DMS114 treated with DMSO at 0.1 percent for 48 hours (cell line): ENCODE data around the gene GPR162.
A peak's percentile ranks its signal among the peaks of the same experiment; 100 is the strongest.

Source experiments
- DNase-seq: peaks from one replicate; lab custom pipeline; 2025; ENCODE audit not compliant: unreplicated experiment; lab: John Stamatoyannopoulos, UW

Gene GPR162

DNA sequence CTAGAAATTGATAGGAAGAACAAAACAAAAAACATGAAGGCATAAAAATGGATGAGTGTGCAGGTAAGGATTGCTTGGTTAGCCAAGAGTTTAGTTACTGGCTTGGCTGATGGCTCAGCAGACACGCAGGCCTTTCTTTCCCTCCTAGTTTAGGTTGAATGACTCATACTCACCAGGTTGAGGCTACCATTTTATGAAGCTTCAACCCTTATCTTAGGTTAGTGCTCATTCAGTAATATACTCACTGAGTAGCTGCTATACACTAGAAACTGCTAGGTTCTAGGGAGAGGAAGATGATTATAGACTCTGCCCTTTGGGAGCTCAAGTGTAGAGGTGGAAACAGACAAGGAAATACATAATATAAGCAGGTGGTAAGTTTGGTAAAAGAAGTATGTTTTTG lies 12.6 kb downstream of the GPR162 start:
- DNase-seq: no peak

DNA sequence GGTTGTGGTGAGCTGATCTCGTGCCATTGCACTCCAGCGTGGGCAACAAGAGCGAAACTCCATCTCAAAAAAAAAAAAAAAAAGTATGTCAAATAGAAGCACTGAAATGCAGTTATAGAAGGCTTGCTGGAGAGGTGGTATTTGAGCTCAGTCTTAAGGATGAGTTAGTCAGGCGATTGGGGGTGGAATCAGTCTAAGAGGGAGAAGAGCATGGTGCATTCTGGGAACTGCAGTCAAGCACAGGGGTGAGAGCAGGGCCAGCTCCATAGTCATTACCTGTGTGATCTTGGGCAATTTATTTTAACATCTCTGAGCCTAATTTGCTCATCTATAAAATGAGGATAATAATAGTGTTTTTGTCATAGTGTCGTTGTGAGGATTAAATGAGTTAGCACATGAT lies 13.3 kb downstream of the GPR162 start:
- no peak for DNase-seq

DNA sequence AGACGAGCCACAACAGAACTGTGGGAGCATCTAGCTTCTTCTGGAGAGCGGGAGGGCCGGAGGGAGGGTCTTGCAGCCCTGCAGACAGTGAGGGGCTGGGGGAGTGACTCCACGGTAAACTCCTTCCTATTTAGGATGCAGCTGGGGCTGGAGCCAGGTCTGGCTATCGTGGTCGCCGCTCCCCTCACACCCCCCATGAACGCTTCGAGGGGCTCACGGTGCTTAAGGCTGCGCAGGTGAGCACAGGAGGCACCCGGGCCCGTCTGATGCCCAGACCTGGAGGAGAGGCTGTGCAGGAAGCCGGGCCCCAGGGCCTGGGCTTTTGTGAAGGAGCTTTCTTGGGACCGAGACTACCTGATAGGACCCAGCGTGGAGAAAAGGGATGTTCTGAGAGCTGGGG lies 15.2 kb downstream of the GPR162 start:
- no peak for DNase-seq

DNA sequence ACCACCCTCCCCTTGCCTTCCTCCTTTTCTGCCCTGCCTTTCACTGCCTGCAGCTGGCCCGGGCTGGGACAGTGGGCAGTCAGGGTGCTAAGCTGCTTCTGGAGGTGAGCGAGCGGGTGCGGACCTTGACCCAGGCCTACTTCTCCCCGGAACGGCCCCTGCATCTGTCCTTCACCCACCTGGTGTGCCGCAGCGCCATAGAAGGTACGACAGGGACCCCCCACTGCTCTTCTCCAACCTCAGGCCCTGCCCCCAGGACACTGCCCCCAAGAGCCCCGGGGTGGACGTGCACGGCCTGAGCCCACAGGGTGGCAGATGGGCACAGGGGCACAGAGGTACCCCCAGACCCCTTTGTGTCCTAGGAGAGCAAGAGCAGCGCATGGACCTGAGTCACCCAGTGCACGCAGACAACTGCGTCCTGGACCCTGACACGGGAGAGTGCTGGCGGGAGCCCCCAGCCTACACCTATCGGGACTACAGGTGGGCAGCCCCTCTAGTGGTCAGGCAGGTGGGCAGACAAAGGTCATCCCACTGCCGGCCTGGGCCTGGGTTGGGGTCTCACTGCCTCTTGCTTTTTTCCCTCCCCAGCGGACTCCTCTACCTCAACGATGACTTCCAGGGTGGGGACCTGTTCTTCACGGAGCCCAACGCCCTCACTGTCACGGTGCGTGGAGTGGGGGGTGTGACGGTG lies 15.9 kb downstream of the GPR162 start:
- DNase-seq: no peak

DNA sequence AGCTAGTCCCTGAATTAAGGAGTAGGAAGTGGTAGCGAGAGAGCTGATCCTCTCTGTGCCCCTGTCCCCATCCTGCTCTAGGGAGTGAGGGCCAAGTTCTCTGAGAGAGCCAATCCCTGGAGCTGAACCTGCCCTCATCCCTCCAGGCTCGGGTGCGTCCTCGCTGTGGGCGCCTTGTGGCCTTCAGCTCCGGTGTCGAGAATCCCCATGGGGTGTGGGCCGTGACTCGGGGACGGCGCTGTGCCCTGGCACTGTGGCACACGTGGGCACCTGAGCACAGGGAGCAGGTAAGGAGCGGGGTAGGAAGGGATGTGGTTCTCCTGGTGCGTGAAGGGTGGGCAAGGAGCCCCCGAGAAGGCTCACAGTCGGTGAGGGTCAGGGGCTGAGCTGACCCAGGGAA lies 17.2 kb downstream of the GPR162 start:
- DNase-seq: no peak

DNA sequence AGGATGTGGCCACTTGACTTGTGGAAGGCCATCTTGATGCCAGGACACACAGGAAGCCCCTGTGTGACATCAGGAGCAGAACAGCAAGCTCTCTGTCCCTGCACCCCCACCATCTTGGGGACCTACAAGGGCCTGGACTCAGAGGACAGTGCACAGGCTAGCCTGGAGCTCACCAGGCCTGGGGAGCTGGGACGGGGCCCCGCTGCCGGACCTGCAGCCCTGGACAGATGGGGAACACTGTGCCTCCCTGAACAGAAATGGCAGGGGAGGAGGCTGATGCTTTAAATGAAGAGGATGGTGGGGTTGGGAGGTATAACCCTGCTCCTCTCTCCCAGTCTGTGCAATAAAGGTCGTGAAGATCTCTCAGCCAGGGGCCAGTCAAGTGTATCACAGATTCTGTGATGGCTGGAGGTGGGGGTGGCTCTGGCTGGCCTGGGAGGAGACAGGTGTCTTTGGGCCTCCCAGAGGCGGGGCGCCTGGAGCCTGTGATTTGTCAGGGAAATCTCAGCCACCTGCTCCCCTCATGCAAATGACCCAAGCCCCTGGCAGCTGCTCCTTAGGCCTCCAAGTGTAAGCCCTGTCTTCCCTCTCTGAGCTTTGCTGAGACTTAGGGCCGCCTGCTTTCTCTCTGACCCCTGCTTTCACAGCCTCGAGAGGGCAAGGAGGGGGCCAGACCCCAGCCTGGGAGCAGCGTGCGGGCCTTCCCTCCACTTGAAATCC lies 18.0 kb downstream of the GPR162 start:
- no peak for DNase-seq

DNA sequence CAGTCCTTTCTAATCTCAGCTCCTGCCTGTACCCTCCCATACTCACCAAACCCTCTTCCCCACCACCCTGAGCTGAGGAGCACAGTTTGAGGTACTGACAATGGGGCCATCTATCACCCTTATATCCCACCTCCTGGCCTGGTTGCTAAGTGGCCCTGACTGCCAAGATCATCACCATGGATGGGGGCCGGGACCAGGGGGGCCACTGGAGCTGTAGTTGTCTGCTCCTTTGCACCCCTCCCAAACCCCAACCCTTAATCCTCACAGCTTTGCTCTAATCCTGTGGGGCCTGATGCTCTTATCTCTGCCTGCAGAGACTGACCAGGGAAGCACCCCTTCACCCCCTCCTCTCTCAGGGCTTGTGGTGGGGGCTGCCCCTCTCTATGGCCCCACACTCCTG lies 18.7 kb downstream of the GPR162 start:
- DNase-seq: no peak

DNA sequence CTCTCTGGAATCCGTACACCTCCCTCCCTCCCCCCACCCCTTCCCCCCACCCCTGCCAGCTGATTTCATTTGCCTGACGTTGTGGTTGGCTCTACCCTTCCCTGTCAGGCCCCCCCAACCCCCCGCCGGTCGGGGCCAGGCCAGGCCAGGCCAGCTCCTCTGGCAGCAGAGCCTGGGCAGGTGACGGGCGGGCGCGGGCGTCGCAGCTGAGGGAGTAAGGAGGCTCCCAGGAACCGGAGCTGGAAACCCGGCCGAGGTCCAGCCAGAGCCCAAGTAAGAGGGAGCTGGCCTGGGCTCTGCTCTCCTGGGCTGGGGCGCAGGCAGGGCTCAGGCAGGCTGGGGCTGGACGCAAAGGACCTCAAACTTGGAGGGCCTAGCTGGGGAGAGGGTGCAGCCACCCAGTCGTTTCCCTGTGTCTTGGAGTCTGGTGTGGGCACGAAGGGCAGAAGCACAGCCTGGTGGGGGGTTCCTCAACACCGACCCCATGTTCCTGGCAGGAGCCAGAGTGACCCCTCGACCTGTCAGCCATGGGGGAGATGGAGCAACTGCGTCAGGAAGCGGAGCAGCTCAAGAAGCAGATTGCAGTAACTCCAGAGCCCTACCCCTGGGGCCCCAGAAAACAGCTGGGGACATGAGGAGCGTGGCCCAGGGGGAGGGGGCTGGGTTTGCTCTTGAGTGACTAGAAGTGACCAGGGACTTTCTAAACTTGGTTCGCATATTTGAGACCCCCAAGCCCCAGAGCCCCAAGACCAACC lies 19.3 kb downstream of the GPR162 start, which contains the start of gene GNB3:
Gene GNB3 (plus strand): TSS at position 165 of the 755 bp plus-strand sequence. CDS start 363 bp downstream, at position 528.
- DNase-seq: no peak

DNA sequence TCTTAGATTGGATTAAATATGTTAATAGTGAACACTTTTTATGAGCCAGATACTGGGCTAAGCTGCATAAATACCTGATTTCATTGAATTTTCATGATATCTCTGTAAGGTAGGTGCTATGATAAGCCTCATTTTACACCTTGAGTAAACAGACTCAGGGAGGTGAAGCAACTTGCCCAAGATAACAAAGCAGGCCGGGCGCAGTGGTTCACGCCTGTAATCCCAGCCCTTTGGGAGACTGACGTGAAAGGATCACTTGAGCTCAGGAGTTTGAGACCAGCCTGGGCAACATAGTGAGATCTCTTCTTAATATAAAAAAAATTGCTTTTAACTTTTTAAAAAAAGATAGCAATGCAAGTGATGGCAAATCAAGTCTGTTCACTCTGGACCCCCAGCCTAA lies 20.5 kb downstream of the GPR162 start:
- no peak for DNase-seq

DNA sequence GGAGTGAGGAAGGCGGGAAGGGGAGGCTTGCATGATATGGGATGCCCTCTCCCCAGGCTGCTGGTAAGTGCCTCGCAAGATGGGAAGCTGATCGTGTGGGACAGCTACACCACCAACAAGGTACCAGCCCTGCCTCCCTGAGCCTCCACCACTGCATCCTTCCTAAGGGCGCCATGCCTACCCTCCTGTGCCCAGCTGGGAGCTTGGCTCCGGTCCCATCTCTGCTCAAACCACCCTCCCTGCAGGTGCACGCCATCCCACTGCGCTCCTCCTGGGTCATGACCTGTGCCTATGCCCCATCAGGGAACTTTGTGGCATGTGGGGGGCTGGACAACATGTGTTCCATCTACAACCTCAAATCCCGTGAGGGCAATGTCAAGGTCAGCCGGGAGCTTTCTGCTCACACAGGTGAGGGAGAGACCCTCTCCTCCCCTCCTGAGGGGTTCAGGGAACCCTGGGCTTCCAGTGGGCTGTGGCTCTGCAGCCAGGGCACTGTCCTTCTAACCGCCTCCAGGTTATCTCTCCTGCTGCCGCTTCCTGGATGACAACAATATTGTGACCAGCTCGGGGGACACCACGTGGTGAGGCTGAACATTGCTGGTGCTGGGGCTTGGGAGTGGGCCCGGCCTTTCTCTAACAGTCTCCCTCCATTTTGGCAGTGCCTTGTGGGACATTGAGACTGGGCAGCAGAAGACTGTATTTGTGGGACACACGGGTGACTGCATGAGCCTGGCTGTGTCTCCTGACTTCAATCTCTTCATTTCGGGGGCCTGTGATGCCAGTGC lies 21.7 kb downstream of the GPR162 start:
- no peak for DNase-seq

DNA sequence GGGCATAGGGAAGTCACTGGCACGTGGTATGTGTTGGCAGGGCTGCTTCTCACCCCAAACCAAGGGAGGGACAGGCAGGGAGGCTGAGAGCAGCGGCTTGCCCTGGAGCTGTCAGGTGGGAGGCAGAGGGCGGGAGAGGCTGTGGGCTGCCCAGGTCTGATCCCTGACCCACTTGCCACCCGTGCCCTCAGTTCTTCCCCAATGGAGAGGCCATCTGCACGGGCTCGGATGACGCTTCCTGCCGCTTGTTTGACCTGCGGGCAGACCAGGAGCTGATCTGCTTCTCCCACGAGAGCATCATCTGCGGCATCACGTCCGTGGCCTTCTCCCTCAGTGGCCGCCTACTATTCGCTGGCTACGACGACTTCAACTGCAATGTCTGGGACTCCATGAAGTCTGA lies 23.8 kb downstream of the GPR162 start:
- DNase-seq: no peak

DNA sequence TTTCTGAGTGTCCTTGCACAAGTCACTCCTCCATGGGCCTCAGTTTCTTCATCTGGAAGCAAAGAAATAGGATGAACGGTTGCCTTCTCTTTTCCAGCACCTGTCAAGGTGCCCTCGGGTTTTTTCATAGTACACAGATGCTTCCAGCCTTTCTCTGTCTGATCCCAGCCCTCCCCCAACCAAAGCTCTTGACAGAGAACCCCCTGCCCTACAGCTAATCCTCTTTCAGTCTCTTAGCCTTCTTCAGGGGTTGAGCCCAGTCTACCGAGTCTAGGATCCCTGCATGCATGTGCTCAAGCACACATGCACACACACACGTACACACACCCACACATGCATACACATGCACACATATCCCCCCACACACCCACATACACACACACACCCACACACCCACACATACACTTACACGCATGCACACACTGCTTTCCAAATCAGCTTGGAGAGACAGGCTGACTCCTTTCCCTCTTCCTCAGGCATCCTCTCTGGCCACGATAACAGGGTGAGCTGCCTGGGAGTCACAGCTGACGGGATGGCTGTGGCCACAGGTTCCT lies 24.8 kb downstream of the GPR162 start:
- DNase-seq: no peak

DNA sequence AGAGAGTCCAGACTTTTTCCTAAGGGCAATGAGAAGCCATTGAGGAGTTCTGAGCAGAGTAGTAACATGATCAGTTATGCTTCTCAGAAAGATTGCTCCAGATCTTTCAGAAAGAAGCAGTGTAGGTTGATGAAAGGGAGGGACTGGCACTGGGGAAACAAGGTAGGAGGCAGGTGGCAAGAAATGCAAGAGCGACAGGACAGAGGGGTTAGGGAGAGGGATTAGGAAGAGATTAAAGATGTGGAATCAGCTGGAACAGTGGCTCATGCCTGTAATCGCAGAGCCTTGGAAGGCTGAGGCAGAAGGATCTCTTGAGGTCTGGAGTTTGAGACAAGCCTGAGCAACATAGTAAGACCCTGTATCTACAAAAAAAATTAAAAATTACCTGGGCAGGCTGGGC lies 26.1 kb downstream of the GPR162 start:
- DNase-seq: no peak

DNA sequence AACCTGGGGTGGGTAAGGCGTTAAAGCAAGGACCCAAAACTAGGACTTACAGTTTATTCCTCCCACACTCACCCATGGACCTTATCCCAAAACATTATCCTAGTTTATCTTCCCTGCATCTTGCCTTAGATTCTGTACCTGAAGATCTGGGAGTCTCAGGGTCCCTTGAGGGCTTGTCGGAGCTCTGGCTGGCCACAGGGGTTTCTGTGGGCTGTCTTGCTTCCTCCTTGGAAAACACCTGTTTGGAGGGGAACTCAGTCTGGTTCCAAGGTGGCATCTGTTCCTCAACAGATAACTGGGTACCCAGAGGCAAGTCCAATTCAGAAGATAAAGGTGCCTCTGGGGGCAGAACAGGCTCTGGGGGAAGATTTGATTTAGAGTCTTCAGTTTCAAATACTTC lies 27.8 kb downstream of the GPR162 start:
- no peak for DNase-seq

DNA sequence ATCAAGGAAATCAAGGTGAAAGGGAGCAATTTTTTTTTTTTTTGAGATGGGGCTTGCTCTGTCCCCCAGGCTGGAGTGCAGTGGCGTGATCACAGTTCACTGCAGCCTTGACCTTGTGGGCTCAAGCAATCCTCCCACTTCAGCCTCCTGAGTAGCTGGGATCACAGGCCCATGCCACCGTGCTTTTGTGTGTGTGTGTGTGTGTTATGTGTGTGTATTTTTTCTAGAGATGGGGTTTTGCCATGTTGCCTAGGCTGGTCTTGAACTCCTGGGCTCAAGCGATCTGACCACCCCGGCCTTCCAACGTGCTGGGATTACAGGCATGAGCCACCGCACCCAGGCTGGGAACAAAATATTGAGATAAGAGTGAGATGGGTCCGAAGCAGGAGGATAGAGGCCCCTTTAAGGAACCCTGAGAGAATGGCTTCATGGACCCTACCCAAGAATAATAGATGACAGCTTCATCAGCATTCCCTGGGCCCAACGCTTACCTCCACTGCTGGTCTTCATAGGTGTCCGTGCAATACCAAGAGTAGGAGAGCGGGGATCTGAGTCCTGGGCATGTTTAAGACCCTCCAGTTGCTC lies 28.4 kb downstream of the GPR162 start:
- no peak for DNase-seq

DNA sequence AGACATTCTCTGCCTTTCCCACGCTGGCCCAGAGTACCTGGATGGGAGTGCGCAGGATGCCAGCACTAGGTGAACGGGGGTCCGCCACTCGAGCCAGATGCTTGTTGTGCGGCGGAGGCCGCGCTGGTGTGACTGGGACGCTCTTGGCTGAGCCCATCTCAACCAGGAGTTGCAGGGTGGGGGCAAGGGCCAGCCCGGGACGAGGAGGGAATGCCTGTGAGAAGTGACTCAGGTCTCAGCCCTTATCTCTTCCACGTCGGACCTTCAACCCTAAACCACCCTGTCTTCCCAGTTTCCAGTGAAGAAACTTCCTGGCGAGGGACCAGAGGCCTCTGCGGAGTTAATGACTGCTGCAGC lies 29.2 kb downstream of the GPR162 start:
- DNase-seq: no peak

DNA sequence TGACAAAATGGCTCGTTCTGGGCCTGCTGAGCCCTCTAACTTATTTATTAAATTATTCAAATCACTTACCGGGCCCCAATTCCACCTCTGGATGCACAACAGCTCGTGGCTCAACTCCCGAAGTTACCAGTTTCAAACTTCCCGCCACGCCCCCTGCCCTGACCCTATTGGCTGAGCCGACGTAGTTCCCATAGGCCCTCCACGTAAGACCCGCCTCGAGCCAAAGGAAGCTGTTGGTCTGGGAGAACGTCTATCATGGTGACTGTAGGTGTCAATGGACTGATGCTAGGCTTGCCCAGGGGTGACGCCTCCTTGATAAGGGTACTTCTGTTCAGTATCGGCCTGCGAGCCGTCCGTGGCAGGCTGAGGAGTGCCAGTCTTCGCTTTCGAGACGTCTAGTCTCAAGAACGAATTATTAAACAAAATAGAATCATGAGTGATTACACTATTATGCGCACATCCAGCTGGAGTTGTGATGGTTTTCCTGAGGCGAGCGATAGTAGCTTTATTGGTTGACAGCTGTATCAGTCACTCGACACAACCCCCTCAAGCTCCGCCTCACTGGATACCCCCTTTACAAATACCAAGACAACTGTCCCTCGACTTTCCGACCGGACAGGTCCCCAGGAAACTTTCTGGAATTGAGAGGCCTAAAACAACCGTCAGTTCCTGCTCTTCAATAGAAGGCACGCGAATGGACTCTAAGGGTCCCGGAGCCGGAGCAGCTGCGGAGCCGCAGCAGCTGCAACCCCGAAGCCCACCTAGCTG lies 29.7 kb downstream of the GPR162 start, which contains the start of gene CDCA3:
Gene CDCA3 (minus strand): TSS at position 134 of the 768 bp plus-strand sequence. CDS start 334 bp downstream, outside the sequence.
- DNase-seq: peak; percentile 98

DNA sequence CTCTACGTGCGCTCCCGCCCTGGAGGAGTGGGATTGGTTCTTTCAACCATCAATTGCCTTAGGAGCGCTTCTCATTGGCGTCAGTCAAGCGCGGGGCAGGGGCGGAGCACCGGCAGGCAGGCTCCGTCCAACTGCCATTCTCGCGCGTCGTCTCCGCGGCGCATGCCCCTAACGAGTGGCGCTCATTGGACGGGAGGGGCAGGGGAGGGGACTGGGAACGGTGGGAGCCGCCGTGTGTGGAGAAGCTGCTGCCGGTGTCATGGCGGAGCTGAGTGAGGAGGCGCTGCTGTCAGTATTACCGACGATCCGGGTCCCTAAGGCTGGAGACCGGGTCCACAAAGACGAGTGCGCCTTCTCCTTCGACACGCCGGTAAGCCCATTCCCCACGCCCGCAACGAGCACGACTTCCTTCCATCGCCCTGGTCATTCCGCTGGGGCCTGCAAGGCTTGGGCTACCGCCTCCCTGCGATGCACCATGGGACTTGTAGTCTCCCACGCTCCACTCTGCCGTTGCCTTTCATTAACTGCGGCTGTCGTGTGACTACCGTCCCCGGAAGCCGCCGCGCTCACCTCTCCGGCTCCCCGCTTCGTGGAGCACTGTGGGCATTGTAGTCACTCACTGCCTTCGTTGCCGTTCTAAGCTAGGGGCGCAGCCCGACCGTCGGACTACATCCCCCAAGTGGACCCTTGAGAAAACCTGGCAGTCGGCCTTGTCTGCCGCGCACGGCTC lies 30.5 kb downstream of the GPR162 start, which contains the start of gene USP5:
Gene USP5 (plus strand): TSS at position 230 of the 730 bp plus-strand sequence. CDS start 30 bp downstream, at position 260.
- peak; percentile 98 for DNase-seq
